ENCODE results near the gene ZNF521.

ZNF521 gene

GRCh38 chr18:25353080-25353479, 1.1 kb upstream of the ZNF521 start:
- TF ChIP-seq REST (IDR thresholded peaks at IDR 0.05; ENCODE audit: low read depth) (no peak), TEAD4 (IDR thresholded peaks at IDR 0.05) (no peak), FOXM1 (IDR thresholded peaks at IDR 0.05; ENCODE audit: borderline replicate concordance, low read depth) (no peak), MAX (IDR thresholded peaks at IDR 0.05) (no peak), RAD21 (IDR thresholded peaks at IDR 0.05; ENCODE audit: low read depth) (no peak), CEBPB (IDR thresholded peaks at IDR 0.05) (no peak), TCF12 (IDR thresholded peaks at IDR 0.05; ENCODE audit: low read depth) (no peak), EGR1 (IDR thresholded peaks at IDR 0.05) (no peak), YY1 (IDR thresholded peaks at IDR 0.05; ENCODE audit: low read depth) (no peak), EP300 (IDR thresholded peaks at IDR 0.05; ENCODE audit: borderline replicate concordance) (no peak), TAF1 (IDR thresholded peaks at IDR 0.05; ENCODE audit: low read depth) (no peak), CREB1 (IDR thresholded peaks at IDR 0.05; ENCODE audit: low read depth) (no peak), ZBTB7A (IDR thresholded peaks at IDR 0.05; ENCODE audit: low read depth) (no peak), NFIC (IDR thresholded peaks at IDR 0.05) (no peak), USF1 (IDR thresholded peaks at IDR 0.05) (no peak)

- TF ChIP-seq YY1 (IDR thresholded peaks at IDR 0.05; ENCODE audit: low read depth) (no peak), TAF1 (IDR thresholded peaks at IDR 0.05; ENCODE audit: low read depth) (no peak), REST (IDR thresholded peaks at IDR 0.05; ENCODE audit: low read depth) (no peak), RAD21 (IDR thresholded peaks at IDR 0.05; ENCODE audit: low read depth) (no peak), NFIC (IDR thresholded peaks at IDR 0.05) (no peak), MAX (IDR thresholded peaks at IDR 0.05) (no peak), TCF12 (IDR thresholded peaks at IDR 0.05; ENCODE audit: low read depth) (no peak), EP300 (IDR thresholded peaks at IDR 0.05; ENCODE audit: borderline replicate concordance) (no peak), ZBTB7A (IDR thresholded peaks at IDR 0.05; ENCODE audit: low read depth) (no peak), FOXM1 (IDR thresholded peaks at IDR 0.05; ENCODE audit: borderline replicate concordance, low read depth) (no peak), CEBPB (IDR thresholded peaks at IDR 0.05) (no peak), USF1 (IDR thresholded peaks at IDR 0.05) (no peak), TEAD4 (IDR thresholded peaks at IDR 0.05) (no peak)
These were observed 651 bp upstream of the ZNF521 start for GRCh38 chr18:25352629-25353005.

GRCh38 chr18:25351280-25351775, 638 bp downstream of the ZNF521 start:
- TF ChIP-seq NFIC (IDR thresholded peaks at IDR 0.05) (no peak), MAX (IDR thresholded peaks at IDR 0.05) (no peak), TCF12 (IDR thresholded peaks at IDR 0.05; ENCODE audit: low read depth) (no peak), YY1 (IDR thresholded peaks at IDR 0.05; ENCODE audit: low read depth) (no peak), TEAD4 (IDR thresholded peaks at IDR 0.05) (no peak), EGR1 (IDR thresholded peaks at IDR 0.05) (no peak), CREB1 (IDR thresholded peaks at IDR 0.05; ENCODE audit: low read depth) (no peak), ZBTB7A (IDR thresholded peaks at IDR 0.05; ENCODE audit: low read depth) (no peak), EP300 (IDR thresholded peaks at IDR 0.05; ENCODE audit: borderline replicate concordance) (no peak), RAD21 (IDR thresholded peaks at IDR 0.05; ENCODE audit: low read depth) (no peak), CEBPB (IDR thresholded peaks at IDR 0.05) (no peak), FOXM1 (IDR thresholded peaks at IDR 0.05; ENCODE audit: borderline replicate concordance, low read depth) (no peak), USF1 (IDR thresholded peaks at IDR 0.05) (no peak)

- no peak for TF ChIP-seq REST (IDR thresholded peaks at IDR 0.05; ENCODE audit: low read depth)
- no peak for TF ChIP-seq CEBPB (IDR thresholded peaks at IDR 0.05)
- TF ChIP-seq TEAD4 (IDR thresholded peaks at IDR 0.05): no peak
- no peak for TF ChIP-seq TAF1 (IDR thresholded peaks at IDR 0.05; ENCODE audit: low read depth)
- no peak for TF ChIP-seq RAD21 (IDR thresholded peaks at IDR 0.05; ENCODE audit: low read depth)
- TF ChIP-seq MAX (IDR thresholded peaks at IDR 0.05): no peak
- TF ChIP-seq FOXM1 (IDR thresholded peaks at IDR 0.05; ENCODE audit: borderline replicate concordance, low read depth): no peak
- TF ChIP-seq ZBTB7A (IDR thresholded peaks at IDR 0.05; ENCODE audit: low read depth): no peak
- TF ChIP-seq YY1 (IDR thresholded peaks at IDR 0.05; ENCODE audit: low read depth): no peak
- no peak for TF ChIP-seq NFIC (IDR thresholded peaks at IDR 0.05)
- no peak for TF ChIP-seq TCF12 (IDR thresholded peaks at IDR 0.05; ENCODE audit: low read depth)
- no peak for TF ChIP-seq CREB1 (IDR thresholded peaks at IDR 0.05; ENCODE audit: low read depth)
- TF ChIP-seq EGR1 (IDR thresholded peaks at IDR 0.05): no peak
- no peak for TF ChIP-seq EP300 (IDR thresholded peaks at IDR 0.05; ENCODE audit: borderline replicate concordance)
These were observed 1.3 kb downstream of the ZNF521 start for GRCh38 chr18:25350489-25351251.
